ENCODE data around the gene CREG2.
"Not testable (repeated sequence)": the region's sequence is repeated elsewhere in the genome, so short reads cannot be mapped to it uniquely, and the experiment has no call there.

CREG2 gene

DNA sequence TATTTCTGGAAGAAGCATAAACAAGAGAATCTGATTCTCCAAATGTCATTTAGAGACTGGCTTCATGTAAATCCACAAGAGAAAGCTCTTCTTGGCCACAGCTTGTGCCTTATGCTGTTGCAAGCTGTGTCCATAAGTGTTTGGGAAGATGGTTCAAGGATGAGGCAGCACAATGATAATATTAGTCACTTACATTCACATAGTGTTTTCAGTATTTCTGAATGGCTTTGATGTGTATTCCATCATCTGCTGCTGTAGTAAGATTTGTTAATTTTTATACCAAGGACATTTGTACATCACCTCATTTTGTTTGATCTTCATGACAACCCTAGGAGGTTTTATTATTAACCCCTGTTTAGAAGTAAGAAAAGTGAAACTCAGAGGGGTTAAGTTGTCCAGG lies 29.9 kb downstream of the CREG2 start:
- Histone ChIP-seq H3K9ac (ENCODE audit: low read length) (no peak overlapping the region), H3K27ac (ENCODE audit: low read depth, low read length) (no peak overlapping the region), H3K36me3 (ENCODE audit: control insufficient read depth, insufficient read depth, low read length) (no peaks in the 10 kb centered on the region), H3K4me1 (ENCODE audit: control insufficient read depth, insufficient read depth, low read length) (peaks cover 8% of the 10 kb centered on the region; the same call in 1 of the 2 replicates), H3K27me3 (ENCODE audit: control insufficient read depth, insufficient read depth, low read length) (no peaks in the 10 kb centered on the region), H3K9me3 (ENCODE audit: control insufficient read depth, insufficient read depth, low read depth, low read length) (no peaks in the 10 kb centered on the region), H3K4me3 (ENCODE audit: low read depth, low read length) (no peak overlapping the region)

DNA sequence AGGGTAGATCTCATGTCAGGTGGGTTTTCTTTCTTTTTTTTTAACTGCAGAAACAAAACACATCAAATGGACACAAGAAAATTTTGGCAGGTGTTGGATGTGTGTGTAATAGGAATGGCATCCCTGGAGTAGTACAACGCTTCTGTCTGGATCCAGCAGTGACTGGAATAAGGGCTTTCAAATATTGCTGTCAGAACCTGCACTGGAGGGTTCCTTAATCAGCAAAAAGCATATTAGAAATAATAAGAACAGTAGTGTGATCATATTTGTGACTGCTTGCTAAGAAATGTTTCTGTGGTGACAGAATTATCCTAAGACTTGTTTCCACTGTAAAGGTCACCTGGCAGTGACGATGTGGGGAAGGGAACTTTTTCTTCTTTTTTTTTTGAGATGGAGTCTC lies 30.8 kb downstream of the CREG2 start:
- no peak overlapping the region for H3K27ac ChIP-seq (ENCODE audit: low read depth, low read length)
- peaks cover 5% of the 10 kb centered on the region; the same call in 1 of the 2 replicates for H3K4me1 ChIP-seq (ENCODE audit: control insufficient read depth, insufficient read depth, low read length)
- H3K9me3 ChIP-seq (ENCODE audit: control insufficient read depth, insufficient read depth, low read depth, low read length): no peaks in the 10 kb centered on the region
- no peaks in the 10 kb centered on the region for H3K27me3 ChIP-seq (ENCODE audit: control insufficient read depth, insufficient read depth, low read length)
- H3K4me3 ChIP-seq (ENCODE audit: low read depth, low read length): no peak overlapping the region
- no peaks in the 10 kb centered on the region for H3K36me3 ChIP-seq (ENCODE audit: control insufficient read depth, insufficient read depth, low read length)
- no peak overlapping the region for H3K9ac ChIP-seq (ENCODE audit: low read length)

DNA sequence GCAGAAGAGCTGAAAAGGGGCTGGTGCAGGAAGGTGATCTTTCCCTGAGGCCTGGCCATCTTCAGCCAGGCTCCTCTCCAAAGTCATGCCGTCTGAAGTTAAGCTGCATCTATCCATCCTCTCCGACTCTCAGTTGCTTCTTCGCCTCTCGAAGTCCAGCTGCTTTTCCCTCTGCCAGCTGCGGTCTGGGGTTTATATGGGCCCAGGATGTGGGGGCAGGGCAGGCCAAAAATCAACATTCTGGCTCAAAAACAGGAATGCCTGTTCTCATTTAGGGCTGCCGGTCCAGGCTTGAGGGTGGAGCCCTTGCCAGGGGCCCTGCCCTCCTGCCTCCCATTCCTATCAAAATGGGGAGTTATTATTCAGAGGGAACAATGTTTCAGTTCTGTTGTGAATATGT lies 31.2 kb downstream of the CREG2 start:
- Histone ChIP-seq H3K36me3 (ENCODE audit: control insufficient read depth, insufficient read depth, low read length) (no peaks in the 10 kb centered on the region), H3K9me3 (ENCODE audit: control insufficient read depth, insufficient read depth, low read depth, low read length) (no peaks in the 10 kb centered on the region), H3K4me1 (ENCODE audit: control insufficient read depth, insufficient read depth, low read length) (0 out of 2 replicates have a peak, but pooled peaks cover under 1% of the 10 kb centered on the region), H3K9ac (ENCODE audit: low read length) (no peak overlapping the region), H3K27me3 (ENCODE audit: control insufficient read depth, insufficient read depth, low read length) (no peaks in the 10 kb centered on the region), H3K27ac (ENCODE audit: low read depth, low read length) (no peak overlapping the region), H3K4me3 (ENCODE audit: low read depth, low read length) (no peak overlapping the region)

DNA sequence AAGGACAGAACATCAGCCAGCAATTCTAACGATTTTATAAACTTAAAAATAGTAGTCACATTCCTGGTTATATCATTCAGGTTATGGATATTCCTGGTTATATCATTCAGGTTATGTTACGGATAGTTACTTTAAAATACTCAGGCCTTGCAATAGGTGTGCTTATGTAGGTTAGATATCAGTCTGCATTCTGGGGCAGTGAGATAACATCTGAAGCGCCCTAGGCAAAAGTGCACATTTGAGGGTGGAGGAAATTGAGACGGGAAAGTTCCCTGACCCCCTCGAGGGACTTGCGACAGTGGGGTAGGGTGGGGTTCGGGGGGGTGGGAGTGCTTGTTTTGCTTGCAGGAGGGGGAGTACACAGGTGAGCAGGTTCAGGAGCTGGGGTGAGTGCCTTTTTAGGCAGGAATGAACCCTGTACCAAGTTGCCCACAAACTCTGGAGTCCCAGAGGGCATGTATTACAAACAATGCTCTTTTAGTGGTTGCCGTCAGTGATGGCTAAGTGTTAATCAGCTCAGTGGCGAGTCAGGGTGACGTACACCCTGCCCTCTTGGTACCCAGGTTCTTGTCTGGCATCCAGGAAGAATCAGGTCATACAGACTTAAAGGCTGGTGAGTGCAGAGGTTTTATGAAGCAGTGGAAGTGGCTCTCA lies 31.8 kb downstream of the CREG2 start:
- H3K36me3 ChIP-seq (ENCODE audit: control insufficient read depth, insufficient read depth, low read length): no peaks in the 10 kb centered on the region
- no peak overlapping the region for H3K9ac ChIP-seq (ENCODE audit: low read length)
- no peaks in the 10 kb centered on the region for H3K4me1 ChIP-seq (ENCODE audit: control insufficient read depth, insufficient read depth, low read length)
- no peaks in the 10 kb centered on the region for H3K9me3 ChIP-seq (ENCODE audit: control insufficient read depth, insufficient read depth, low read depth, low read length)
- no peaks in the 10 kb centered on the region for H3K27me3 ChIP-seq (ENCODE audit: control insufficient read depth, insufficient read depth, low read length)
- H3K4me3 ChIP-seq (ENCODE audit: low read depth, low read length): no peak overlapping the region
- no peak overlapping the region for H3K27ac ChIP-seq (ENCODE audit: low read depth, low read length)

DNA sequence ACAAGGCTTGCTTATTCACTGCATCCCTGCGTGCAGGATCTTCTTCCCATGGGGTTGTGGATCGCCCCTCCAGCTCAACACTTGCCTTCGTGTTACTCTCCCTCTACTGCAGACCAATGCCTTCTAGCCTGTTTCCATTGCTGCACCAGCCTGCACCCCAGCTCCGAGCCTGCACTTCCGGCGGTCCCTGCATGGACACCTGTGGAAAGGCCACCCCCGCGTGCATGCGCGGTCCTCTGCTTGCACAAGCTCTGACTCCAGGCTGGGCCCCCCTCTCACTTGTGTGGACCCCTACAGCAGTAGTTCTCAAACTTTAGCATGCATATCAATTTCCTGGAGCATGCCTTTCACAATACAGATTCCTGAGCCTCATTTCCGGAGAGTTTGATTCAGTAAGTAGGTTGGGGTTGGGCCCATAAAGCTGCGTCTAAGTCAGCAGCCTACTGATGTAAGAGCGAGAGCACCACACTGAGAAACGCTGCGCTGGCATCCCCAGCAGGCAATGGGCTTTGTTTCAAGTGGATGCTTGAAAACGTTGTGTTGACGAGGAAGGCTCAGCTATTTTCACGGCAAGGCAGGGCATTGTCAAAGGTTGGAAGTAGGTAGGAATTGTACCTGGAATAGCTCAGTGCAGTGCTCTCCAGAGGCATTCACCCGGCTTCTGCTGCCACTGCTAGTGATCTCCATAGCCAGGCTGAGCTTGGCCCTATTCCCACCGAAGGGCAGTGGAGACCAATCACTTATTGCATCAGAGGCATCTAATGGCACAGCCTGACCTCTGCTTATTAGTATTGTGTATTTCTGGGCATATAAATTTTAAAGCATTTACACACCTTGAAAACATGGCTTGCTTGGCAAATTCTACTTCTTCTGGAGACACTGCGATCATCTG lies 32.6 kb downstream of the CREG2 start:
- Histone ChIP-seq H3K4me1 (ENCODE audit: control insufficient read depth, insufficient read depth, low read length) (no peaks in the 10 kb centered on the region), H3K9ac (ENCODE audit: low read length) (no peak overlapping the region), H3K4me3 (ENCODE audit: low read depth, low read length) (no peak overlapping the region), H3K9me3 (ENCODE audit: control insufficient read depth, insufficient read depth, low read depth, low read length) (no peaks in the 10 kb centered on the region), H3K36me3 (ENCODE audit: control insufficient read depth, insufficient read depth, low read length) (no peaks in the 10 kb centered on the region), H3K27me3 (ENCODE audit: control insufficient read depth, insufficient read depth, low read length) (no peaks in the 10 kb centered on the region), H3K27ac (ENCODE audit: low read depth, low read length) (no peak overlapping the region)

DNA sequence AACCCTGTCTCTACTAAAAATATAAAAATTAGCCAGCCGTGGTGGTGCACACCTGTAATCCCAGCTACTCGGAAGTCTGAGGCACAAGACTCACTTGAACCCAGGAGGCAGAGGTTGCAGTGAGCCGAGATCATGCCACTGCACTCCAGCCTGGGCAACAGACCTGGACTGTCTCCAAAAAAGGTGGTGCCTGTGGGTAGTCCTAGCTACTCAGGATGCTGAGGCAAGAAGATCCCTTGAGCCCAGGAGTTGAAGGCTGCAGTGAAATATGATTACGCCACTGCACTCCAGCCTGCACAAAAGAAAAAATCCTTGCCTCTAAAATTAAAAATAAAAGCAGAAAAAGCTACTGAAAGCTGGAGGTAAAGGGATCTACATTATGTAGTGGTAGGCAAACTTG lies 34.7 kb downstream of the CREG2 start:
- not testable (repeated sequence) for H3K4me3 ChIP-seq (ENCODE audit: low read depth, low read length); H3K27ac ChIP-seq (ENCODE audit: low read depth, low read length); H3K27me3 ChIP-seq (ENCODE audit: control insufficient read depth, insufficient read depth, low read length); H3K4me1 ChIP-seq (ENCODE audit: control insufficient read depth, insufficient read depth, low read length); H3K36me3 ChIP-seq (ENCODE audit: control insufficient read depth, insufficient read depth, low read length); H3K9ac ChIP-seq (ENCODE audit: low read length); H3K9me3 ChIP-seq (ENCODE audit: control insufficient read depth, insufficient read depth, low read depth, low read length)

DNA sequence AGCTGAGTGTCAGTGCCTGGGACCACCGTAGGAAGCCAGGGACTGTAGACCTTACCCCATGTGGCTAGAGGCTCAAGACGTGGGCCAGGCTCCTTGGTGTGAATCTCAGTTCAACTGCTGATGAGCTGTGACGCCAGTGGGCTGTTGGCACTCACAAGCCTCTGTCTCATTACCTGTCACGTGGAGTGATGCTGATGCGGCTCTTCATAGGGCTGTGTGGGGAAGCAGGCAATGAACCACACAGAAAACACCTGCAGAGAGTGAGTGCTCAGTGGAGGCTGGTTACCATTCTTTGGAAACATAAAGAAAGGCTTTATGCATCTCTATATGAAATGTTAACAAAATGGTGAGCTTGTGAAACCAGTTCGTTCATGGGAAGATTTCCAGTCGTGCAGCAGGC lies 36.1 kb downstream of the CREG2 start:
- Histone ChIP-seq H3K9me3 (ENCODE audit: control insufficient read depth, insufficient read depth, low read depth, low read length) (no peaks in the 10 kb centered on the region), H3K4me1 (ENCODE audit: control insufficient read depth, insufficient read depth, low read length) (no peaks in the 10 kb centered on the region), H3K36me3 (ENCODE audit: control insufficient read depth, insufficient read depth, low read length) (no peaks in the 10 kb centered on the region), H3K27ac (ENCODE audit: low read depth, low read length) (no peak overlapping the region), H3K27me3 (ENCODE audit: control insufficient read depth, insufficient read depth, low read length) (no peaks in the 10 kb centered on the region), H3K4me3 (ENCODE audit: low read depth, low read length) (no peak overlapping the region), H3K9ac (ENCODE audit: low read length) (no peak overlapping the region)

DNA sequence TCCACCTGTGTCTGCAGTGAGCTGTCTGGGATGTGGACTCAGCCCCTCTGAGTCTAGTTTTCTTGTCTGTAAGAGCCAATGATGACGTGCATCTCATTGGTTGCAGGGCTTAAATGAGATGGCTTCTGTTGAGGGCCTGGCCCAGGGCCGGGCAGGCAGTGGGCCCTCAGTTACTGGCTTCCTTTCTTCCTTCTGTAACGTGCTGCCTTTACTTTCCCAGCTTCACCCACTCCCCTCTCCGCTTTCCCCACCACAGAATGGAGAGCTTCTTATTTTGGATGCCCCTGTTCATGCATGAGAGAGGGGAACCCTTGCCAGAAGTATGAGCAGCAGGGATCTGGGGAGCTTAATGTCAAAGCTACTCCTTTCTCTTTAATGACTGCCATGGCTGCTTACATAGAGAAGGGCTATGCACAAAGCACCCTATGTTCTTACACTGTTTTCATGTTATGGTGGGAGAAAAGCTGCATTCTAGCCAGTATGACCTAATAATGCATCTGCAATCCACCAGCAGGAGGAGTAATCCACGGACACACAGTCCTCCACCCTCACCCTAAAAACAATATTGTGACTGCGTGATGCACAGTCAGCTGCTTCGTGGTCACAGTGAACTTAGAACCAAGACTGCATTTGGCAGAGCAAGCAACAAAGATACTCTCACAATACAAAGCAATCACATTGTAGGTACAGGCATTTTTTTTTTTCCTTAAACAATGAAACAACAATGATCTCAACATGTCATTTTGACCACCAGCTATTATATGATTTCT lies 37.2 kb downstream of the CREG2 start:
- no peak overlapping the region for H3K9ac ChIP-seq (ENCODE audit: low read length)
- H3K36me3 ChIP-seq (ENCODE audit: control insufficient read depth, insufficient read depth, low read length): no peaks in the 10 kb centered on the region
- no peak overlapping the region for H3K4me3 ChIP-seq (ENCODE audit: low read depth, low read length)
- no peaks in the 10 kb centered on the region for H3K4me1 ChIP-seq (ENCODE audit: control insufficient read depth, insufficient read depth, low read length)
- H3K9me3 ChIP-seq (ENCODE audit: control insufficient read depth, insufficient read depth, low read depth, low read length): no peaks in the 10 kb centered on the region
- H3K27me3 ChIP-seq (ENCODE audit: control insufficient read depth, insufficient read depth, low read length): no peaks in the 10 kb centered on the region
- H3K27ac ChIP-seq (ENCODE audit: low read depth, low read length): no peak overlapping the region

DNA sequence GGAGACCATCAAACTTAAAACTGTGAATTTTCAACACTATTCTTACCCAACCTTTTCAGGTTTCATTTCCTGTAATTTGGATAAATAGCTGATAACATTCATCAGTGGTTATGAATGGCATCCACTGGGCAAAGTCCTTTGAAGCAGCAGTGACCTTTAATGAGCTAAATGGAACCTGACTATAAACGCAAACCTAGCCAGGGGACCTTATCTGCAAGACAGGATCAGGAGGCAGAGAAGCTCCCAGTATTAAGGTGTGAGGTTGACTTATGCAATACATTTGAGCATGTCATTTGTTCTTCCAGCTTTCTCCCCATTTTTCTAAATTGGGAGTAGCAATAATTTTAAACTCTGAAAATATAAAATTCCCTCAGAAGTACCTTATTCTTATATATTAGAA lies 38.4 kb downstream of the CREG2 start:
- Histone ChIP-seq H3K27me3 (ENCODE audit: control insufficient read depth, insufficient read depth, low read length) (no peaks in the 10 kb centered on the region), H3K36me3 (ENCODE audit: control insufficient read depth, insufficient read depth, low read length) (no peaks in the 10 kb centered on the region), H3K9me3 (ENCODE audit: control insufficient read depth, insufficient read depth, low read depth, low read length) (no peaks in the 10 kb centered on the region), H3K4me3 (ENCODE audit: low read depth, low read length) (no peak overlapping the region), H3K4me1 (ENCODE audit: control insufficient read depth, insufficient read depth, low read length) (0 out of 2 replicates have a peak, but pooled peaks cover 6% of the 10 kb centered on the region), H3K9ac (ENCODE audit: low read length) (no peak overlapping the region), H3K27ac (ENCODE audit: low read depth, low read length) (no peak overlapping the region)

DNA sequence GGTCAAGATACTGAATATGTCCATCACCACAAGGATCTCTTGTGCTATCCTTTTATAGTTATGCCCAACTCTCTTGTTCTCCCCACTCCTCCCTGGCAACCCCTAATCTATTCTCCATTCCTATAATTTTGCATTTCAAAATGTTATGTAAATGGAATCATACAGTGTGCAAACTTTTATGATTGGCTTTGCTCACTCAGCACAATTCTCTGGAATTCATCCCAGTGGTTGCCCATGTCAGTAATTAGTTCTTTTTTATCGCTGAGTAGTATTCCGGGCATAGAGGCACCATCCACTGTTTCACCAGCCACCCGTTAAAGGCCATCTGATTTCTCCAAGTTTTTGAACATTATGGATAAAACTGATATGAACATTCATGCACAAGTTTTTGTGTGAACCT lies 40.4 kb downstream of the CREG2 start:
- no peaks in the 10 kb centered on the region for H3K27me3 ChIP-seq (ENCODE audit: control insufficient read depth, insufficient read depth, low read length)
- no peak overlapping the region for H3K27ac ChIP-seq (ENCODE audit: low read depth, low read length)
- H3K36me3 ChIP-seq (ENCODE audit: control insufficient read depth, insufficient read depth, low read length): no peaks in the 10 kb centered on the region
- H3K4me3 ChIP-seq (ENCODE audit: low read depth, low read length): no peak overlapping the region
- no peaks in the 10 kb centered on the region for H3K9me3 ChIP-seq (ENCODE audit: control insufficient read depth, insufficient read depth, low read depth, low read length)
- H3K9ac ChIP-seq (ENCODE audit: low read length): no peak overlapping the region
- peaks cover 10% of the 10 kb centered on the region for H3K4me1 ChIP-seq (ENCODE audit: control insufficient read depth, insufficient read depth, low read length)

DNA sequence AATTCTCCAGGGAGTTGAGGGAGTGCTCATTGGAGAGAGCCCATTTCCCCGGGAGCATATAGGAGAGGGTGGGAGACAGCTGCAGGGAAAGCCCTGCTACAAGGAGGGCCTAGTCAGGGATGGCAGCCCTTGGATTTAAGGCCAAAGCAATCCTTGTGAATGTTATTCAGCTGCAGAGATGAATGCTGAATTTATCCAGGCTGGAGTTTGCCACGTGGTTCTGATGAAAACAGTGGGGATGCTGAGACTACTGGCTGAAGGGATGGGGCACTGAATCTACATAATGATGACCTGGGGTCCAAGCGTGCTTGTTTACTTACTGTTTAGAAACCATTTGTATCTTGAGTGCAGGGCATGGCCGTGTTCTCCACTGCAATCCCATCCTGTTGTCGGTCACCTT lies 43.2 kb downstream of the CREG2 start:
- H3K4me1 ChIP-seq (ENCODE audit: control insufficient read depth, insufficient read depth, low read length): peaks cover 30% of the 10 kb centered on the region

More for the DNA sequence above, 43.2 kb downstream of the CREG2 start:
- Histone ChIP-seq H3K27ac (ENCODE audit: low read depth, low read length) (no peak overlapping the region), H3K27me3 (ENCODE audit: control insufficient read depth, insufficient read depth, low read length) (no peaks in the 10 kb centered on the region), H3K36me3 (ENCODE audit: control insufficient read depth, insufficient read depth, low read length) (no peaks in the 10 kb centered on the region), H3K4me3 (ENCODE audit: low read depth, low read length) (no peak overlapping the region), H3K9me3 (ENCODE audit: control insufficient read depth, insufficient read depth, low read depth, low read length) (no peaks in the 10 kb centered on the region), H3K9ac (ENCODE audit: low read length) (no peak overlapping the region)
